Measurements from ENCODE around the gene PODNL1. TPM values are rescaled to one million over a fixed set of nuclear protein-coding genes. Genes with fewer than 3 reads are reported as not detected.
A peak's percentile ranks its signal among the peaks of the same experiment; 100 is the strongest.

Gene PODNL1
- total RNA-seq, 2 donors from 2014 or later: 0.66 TPM; not detected in 1

DNA sequence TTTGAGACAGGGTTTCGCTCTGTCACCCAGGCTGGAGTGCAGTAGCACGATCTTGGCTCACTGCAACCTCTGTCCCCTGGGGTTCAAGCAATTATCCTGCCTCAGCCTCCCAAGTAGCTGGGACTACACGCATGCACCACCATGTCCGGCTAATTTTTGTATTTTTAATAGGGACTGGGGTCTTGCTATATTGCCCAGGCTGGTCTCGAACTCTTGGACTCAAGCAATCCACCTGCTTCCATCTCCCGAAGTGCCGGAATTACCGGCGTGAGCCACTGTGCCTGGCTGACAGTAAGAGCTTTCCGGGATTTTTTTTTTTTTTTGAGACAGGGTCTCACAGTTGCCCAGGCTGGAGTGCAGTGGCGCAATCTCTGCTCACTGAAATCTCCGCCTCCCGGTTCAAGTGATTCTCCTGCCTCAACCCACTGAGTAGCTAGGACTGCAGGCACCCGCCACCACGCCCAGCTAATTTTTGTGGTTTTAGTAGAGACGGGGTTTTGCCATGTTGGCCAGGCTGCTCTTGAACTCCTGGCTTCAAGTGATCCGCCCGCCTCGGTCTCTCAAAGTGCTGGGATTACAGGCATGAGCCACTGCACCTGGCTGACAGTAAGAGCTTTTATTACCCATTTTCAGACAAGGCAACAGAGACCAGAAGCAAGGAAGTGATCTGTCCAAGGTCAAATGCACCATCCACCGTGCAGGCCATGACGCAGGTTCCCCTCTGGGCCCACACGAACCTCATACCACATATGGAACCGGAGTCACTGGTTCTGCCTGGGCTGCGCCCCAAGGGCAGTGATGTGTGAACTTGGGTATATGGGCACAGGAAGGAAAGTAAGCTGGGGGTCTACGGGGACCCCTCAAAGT lies 46.9 kb upstream of the PODNL1 start:
- intact Hi-C loops (cut with DNase I): no loop called here
- ATAC-seq: no peak
- WGBS, 2 donors: 88 to 90% methylated on average over 21 to 25 of the region's 25 CpGs
- DNase-seq: no peak
- H3K4me3 ChIP-seq: no peak overlapping the region
- H3K9me3 ChIP-seq: no peaks in the 10 kb centered on the region
- TF ChIP-seq CTCF (IDR thresholded peaks at IDR 0.05): no peak
- no peak for TF ChIP-seq POLR2A (IDR thresholded peaks at IDR 0.05)
- no peaks in the 10 kb centered on the region for H3K27me3 ChIP-seq
- H3K4me1 ChIP-seq: peaks cover 18% of the 10 kb centered on the region
- no peaks in the 10 kb centered on the region for H3K36me3 ChIP-seq (replicated peaks in 1 of 2; ENCODE audit: insufficient read depth in 1 of 2, low read depth in 2 of 2)
- peak overlapping the region in 1 of 4 donors; percentile 71 for H3K27ac ChIP-seq

GRCh38 chr19:13984186-13984585 lies 46.0 kb upstream of the PODNL1 start:
- no peak overlapping the region for H3K4me3 ChIP-seq
- 62 to 64% methylated on average over 9 to 15 of the region's 15 CpGs for WGBS, 2 donors
- DNase-seq: no peak
- H3K36me3 ChIP-seq (replicated peaks in 1 of 2; ENCODE audit: insufficient read depth in 1 of 2, low read depth in 2 of 2): no peaks in the 10 kb centered on the region
- no peaks in the 10 kb centered on the region for H3K27me3 ChIP-seq
- intact Hi-C loops (cut with DNase I): no loop called here
- TF ChIP-seq CTCF (IDR thresholded peaks at IDR 0.05) (no peak), POLR2A (IDR thresholded peaks at IDR 0.05) (no peak)
- no peak for ATAC-seq
- H3K27ac ChIP-seq: no peak overlapping the region
- H3K9me3 ChIP-seq: no peaks in the 10 kb centered on the region
- peaks cover 18% of the 10 kb centered on the region for H3K4me1 ChIP-seq

GRCh38 chr19:13983213-13983889 lies 45.1 kb upstream of the PODNL1 start:
- DNase-seq: peak in 3 of 4 donors; percentile 51 to 55 (median 52)
- TF ChIP-seq POLR2A (IDR thresholded peaks at IDR 0.05) (no peak), CTCF (IDR thresholded peaks at IDR 0.05) (no peak)
- Histone ChIP-seq H3K4me1 (peaks cover 18% of the 10 kb centered on the region), H3K9me3 (no peaks in the 10 kb centered on the region), H3K27me3 (no peaks in the 10 kb centered on the region), H3K36me3 (replicated peaks in 1 of 2; ENCODE audit: insufficient read depth in 1 of 2, low read depth in 2 of 2) (no peaks in the 10 kb centered on the region), H3K27ac (no peak overlapping the region), H3K4me3 (no peak overlapping the region)
- WGBS, 2 donors: 72 to 100% methylated on average over 1 to 18 of the region's 21 CpGs
- ATAC-seq: no peak
- intact Hi-C loops (cut with DNase I): no loop called here

- H3K9me3 ChIP-seq: no peaks in the 10 kb centered on the region
- peaks cover 18% of the 10 kb centered on the region for H3K4me1 ChIP-seq
- WGBS, 2 donors: 93% methylated on average over 5 to 9 of the region's 9 CpGs
- intact Hi-C loops (cut with DNase I): no loop called here
- H3K36me3 ChIP-seq (replicated peaks in 1 of 2; ENCODE audit: insufficient read depth in 1 of 2, low read depth in 2 of 2): no peaks in the 10 kb centered on the region
- no peak for ATAC-seq
- H3K27ac ChIP-seq: no peak overlapping the region
- TF ChIP-seq CTCF (IDR thresholded peaks at IDR 0.05) (no peak), POLR2A (IDR thresholded peaks at IDR 0.05) (no peak)
- no peak overlapping the region for H3K4me3 ChIP-seq
- no peaks in the 10 kb centered on the region for H3K27me3 ChIP-seq
- DNase-seq: no peak
These were observed 44.6 kb upstream of the PODNL1 start for GRCh38 chr19:13982773-13983172.
